ENCODE measurements around the gene RBFOX2.

- TF ChIP-seq POLR2AphosphoS5 (IDR thresholded peaks at IDR 0.05) (no peak), CTCF (IDR thresholded peaks at IDR 0.05) (no peak)
Observed at GRCh38 chr22:35914357-35914664, 114.3 kb downstream of the RBFOX2 start.

Measured in breast epithelium (tissue), 3 donors.